T-helper 1 cell treated with Interleukin-12 subunit alpha and Interleukin-12 subunit beta and Interleukin-4 antibody, amounts not matched to agents 30 μg/mL and 1 μg/mL, for 36 hours (primary cell): Measurements from ENCODE around the gene USP48.
"Not testable (repeated sequence)": the region's sequence is repeated elsewhere in the genome, so short reads cannot be mapped to it uniquely, and the experiment has no call there.

Experiments
- H3K27ac Mint-ChIP-seq: one replicate; pipeline ENCODE4 v1.8.0; 2021; ENCODE audit warnings: mild to moderate bottlenecking, mixed read lengths
- H3K27me3 Mint-ChIP-seq: one replicate; pipeline ENCODE4 v1.8.0; 2021; ENCODE audit warnings: low read depth, mixed read lengths
- H3K36me3 Mint-ChIP-seq: one replicate; pipeline ENCODE4 v1.8.0; 2021; ENCODE audit warnings: low read depth, mixed read lengths
- H3K4me1 Mint-ChIP-seq: one replicate; pipeline ENCODE4 v1.8.0; 2021; ENCODE audit warnings: low read depth, mixed read lengths
- H3K4me3 Mint-ChIP-seq: one replicate; pipeline ENCODE4 v1.8.0; 2021; ENCODE audit warnings: mild to moderate bottlenecking, moderate library complexity, mixed read lengths
- H3K9me3 Mint-ChIP-seq: one replicate; pipeline ENCODE4 v1.8.0; 2021; ENCODE audit warnings: mixed read lengths

The USP48 gene, protein sequence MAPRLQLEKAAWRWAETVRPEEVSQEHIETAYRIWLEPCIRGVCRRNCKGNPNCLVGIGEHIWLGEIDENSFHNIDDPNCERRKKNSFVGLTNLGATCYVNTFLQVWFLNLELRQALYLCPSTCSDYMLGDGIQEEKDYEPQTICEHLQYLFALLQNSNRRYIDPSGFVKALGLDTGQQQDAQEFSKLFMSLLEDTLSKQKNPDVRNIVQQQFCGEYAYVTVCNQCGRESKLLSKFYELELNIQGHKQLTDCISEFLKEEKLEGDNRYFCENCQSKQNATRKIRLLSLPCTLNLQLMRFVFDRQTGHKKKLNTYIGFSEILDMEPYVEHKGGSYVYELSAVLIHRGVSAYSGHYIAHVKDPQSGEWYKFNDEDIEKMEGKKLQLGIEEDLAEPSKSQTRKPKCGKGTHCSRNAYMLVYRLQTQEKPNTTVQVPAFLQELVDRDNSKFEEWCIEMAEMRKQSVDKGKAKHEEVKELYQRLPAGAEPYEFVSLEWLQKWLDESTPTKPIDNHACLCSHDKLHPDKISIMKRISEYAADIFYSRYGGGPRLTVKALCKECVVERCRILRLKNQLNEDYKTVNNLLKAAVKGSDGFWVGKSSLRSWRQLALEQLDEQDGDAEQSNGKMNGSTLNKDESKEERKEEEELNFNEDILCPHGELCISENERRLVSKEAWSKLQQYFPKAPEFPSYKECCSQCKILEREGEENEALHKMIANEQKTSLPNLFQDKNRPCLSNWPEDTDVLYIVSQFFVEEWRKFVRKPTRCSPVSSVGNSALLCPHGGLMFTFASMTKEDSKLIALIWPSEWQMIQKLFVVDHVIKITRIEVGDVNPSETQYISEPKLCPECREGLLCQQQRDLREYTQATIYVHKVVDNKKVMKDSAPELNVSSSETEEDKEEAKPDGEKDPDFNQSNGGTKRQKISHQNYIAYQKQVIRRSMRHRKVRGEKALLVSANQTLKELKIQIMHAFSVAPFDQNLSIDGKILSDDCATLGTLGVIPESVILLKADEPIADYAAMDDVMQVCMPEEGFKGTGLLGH

DNA sequence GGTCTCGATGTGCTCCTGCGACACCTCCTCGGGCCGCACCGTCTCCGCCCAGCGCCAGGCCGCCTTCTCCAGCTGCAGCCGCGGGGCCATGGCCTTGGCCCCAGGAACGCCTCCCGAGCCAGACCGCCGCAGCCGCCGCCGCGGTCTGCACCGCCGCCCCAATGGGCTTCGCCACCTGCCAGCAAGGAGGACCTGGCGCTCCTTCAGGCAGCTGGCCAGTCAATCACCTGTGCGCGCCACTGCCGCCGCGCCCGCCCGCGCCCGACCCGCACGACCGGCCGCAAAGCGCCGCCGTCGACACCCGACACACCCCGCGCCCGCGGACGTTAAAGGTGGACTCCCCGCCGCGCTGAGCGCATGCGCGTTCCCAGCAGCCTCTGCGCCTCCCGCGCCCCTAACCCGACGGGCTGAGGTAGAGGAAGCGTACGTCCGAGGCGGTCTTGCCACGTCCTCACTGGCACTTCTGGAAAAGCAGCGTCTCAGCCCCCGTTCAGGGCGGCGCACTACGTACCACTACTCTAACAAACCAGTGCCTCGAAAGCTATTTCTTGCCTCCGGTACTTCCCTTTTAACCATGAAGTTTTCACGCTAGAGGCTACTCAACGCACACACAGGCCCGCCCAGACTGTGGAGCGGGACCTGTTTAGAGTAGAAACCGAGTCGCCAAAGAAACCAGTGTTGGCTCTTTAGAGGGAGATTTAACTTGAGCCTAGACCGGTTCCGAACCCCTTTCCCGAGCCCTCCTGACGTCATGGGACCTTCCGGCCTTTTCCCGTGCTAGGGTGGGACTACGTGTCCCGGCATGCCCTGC, at the start of gene USP48:
USP48 (minus strand) TSS at position 282 of the 811 bp plus-strand sequence; CDS start at position 90, 192 bp downstream.
- peaks cover 2% of the 10 kb centered on the region for H3K36me3 Mint-ChIP-seq
- H3K4me3 Mint-ChIP-seq = peak within 1 kb of the TSS; percentile 93
- peaks cover 3% of the 10 kb centered on the region for H3K27me3 Mint-ChIP-seq
- H3K27ac Mint-ChIP-seq = peak within 1 kb of the TSS; percentile 100
- H3K4me1 Mint-ChIP-seq = peaks cover 23% of the 10 kb centered on the region
- no peaks in the 10 kb centered on the region for H3K9me3 Mint-ChIP-seq

DNA sequence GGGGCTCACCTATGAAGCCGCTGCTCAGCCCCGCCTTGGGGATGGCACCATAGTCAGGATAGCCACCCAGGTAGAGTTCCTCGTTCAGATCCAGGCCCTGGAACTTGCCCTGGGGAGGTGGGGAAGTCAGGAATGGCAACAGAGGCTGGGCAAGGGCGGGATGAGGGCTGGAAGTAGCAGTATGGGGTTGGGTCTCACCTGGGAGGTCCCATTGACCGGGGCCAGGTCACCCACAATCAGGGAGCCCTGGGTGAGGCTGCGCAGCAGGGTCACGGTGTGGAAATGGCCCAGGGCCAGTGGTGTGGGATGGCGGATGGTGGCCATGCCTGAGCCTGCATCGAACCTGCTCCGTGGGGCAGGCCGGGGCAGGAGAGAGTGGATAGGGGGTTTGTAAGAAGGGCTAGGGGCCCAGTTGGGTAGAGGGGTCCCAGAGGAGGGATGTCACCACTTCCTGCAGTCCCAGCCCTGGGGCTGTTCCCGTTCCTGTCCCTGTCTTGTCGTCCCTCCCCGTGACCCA, 48.6 kb upstream of the USP48 start:
- Mint-ChIP-seq H3K4me1 (no peaks in the 10 kb centered on the region), H3K36me3 (peaks cover 11% of the 10 kb centered on the region), H3K27ac (no peak overlapping the region), H3K27me3 (no peaks in the 10 kb centered on the region), H3K9me3 (peaks cover 17% of the 10 kb centered on the region), H3K4me3 (no peak overlapping the region)

DNA sequence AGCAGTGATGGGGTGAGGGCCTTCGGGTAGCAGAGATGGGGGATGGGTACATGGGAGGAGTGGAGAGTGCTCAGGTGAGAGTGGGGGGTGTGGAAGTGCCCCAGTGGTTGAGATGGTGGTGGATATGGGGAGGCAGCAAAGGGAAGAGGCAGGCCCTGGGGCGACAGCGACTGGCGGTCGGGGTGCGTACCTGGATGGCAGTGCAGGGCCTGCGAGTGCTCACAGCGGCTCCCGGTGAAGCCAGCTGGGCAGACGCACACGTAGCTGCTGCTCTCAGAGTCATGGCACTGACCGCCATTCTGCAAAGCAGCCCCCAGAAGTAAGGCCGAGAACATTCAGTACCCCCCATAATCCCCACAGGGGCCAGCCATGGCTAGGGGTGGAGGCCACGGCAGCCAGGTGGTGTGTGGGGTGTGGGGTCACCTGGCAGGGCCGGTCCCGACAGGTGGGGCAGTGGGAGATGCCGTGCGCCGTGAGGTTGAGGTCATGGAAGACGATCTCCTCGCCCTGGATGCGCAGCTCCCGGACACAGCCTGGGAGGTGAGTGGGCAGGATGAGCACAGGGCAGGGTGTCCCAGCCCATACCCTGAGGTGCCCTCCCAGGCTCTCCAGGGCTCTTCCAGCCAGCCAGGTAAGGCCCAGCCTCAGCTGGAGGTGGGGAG, 48.0 kb upstream of the USP48 start:
- Mint-ChIP-seq H3K4me1 (no peaks in the 10 kb centered on the region), H3K9me3 (peaks cover 17% of the 10 kb centered on the region), H3K27me3 (no peaks in the 10 kb centered on the region), H3K36me3 (peaks cover 11% of the 10 kb centered on the region), H3K27ac (no peak overlapping the region), H3K4me3 (no peak overlapping the region)

DNA sequence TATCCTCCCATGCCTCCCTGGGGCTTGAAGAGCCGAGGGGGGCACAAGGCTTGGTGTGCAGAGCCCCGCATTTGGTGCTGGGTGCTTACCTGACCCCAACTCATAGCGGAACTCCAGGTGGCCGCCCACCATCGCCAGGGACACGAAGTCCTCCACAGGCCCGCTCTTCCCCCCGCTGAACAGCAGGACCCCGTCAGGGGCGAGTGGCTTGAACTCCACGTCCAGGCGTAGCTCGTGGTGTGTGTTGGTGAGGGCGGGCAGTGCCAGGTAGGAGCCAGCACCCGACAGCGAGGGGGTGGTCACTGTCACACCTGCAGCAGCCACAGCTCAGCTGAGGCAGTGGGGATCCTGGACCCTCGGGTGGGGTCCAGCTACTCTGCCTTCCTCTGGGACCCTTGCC, 46.3 kb upstream of the USP48 start:
- H3K4me1 Mint-ChIP-seq = no peaks in the 10 kb centered on the region
- H3K9me3 Mint-ChIP-seq = peaks cover 7% of the 10 kb centered on the region
- H3K4me3 Mint-ChIP-seq = no peak overlapping the region
- peaks cover 4% of the 10 kb centered on the region for H3K36me3 Mint-ChIP-seq
- no peak overlapping the region for H3K27ac Mint-ChIP-seq
- no peaks in the 10 kb centered on the region for H3K27me3 Mint-ChIP-seq

DNA sequence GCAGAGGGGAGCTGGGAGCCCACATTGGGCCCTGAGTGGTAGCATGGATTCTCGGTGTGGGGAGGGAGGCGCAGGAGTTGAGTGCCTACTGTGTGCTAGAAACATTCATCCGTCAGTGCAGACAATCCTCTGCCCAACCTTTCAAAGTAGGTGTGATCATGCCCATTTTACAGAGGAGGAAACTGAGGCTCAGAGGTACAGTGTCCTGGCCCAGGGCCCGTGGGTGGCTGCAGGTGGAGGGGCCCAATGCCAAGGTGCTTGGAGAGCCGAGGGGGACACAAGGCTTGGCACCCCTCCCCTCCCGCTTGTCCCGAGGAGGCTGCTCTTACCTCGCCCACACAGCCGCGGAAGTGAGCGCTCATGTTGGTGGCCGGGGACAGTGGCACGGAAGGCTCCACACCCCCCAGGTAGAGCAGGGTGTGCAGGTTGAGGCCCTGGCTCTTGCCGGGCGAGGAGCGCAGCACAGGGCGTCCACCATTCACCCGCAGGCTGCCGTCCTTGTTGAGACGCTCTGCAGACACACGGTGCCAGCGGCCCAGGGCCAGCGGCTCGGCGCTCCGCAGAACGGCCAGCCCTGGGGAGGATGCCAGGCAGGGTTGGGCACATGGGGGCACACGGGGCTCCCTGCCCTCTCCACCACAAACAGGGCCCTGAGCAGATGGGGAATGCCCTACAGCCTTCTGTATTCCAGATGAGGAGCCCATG, 45.7 kb upstream of the USP48 start:
- Mint-ChIP-seq H3K27me3 (no peaks in the 10 kb centered on the region), H3K4me3 (no peak overlapping the region), H3K9me3 (peaks cover under 1% of the 10 kb centered on the region), H3K4me1 (no peaks in the 10 kb centered on the region), H3K36me3 (no peaks in the 10 kb centered on the region), H3K27ac (no peak overlapping the region)

DNA sequence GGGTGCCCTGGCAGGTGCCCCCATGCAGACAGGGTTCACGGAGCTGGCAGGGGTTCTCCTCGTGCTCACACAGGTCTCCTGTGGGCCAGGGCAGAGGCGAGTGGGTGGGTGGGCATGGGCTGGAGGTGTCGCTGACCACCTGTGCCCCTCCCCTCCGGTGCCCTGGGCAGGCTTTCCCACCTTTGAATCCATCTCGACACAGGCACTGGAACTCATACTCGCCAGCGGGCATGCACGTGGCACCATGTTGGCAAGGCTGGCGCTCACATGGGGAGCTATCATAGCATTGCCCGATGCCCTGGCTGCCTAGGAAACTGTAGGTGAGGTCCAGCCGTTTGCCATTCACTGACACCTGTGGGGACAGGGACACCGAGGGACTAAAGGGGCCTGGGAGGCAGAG, 45.1 kb upstream of the USP48 start:
- Mint-ChIP-seq H3K36me3 (no peaks in the 10 kb centered on the region), H3K27me3 (no peaks in the 10 kb centered on the region), H3K27ac (no peak overlapping the region), H3K9me3 (no peaks in the 10 kb centered on the region), H3K4me1 (no peaks in the 10 kb centered on the region), H3K4me3 (no peak overlapping the region)

DNA sequence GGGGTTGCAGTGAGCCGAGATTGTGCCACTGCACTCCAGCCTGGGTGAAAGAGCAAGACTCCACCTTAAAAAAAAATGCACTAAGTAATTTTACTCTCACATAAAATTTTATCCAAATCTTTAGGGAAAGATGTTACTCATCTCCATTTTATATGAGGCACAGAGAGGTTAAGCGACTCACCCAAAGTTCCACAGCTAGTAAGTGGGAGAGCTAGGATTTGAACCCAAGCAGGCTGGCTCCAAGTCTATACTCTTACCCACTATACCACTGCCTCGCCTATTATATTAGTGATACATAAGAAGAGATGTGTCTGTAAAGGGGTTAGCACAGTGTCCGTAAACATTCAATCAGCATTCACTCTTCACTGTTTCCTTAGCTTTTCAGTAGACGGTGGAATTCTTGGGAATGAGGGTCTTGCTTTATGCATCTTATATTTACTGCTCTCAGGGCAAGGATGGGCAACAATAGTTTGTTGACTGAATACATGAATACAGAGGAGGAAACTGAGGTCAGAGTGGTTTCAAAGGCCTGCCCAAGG, 44.3 kb upstream of the USP48 start:
- no peak overlapping the region for H3K27ac Mint-ChIP-seq
- no peaks in the 10 kb centered on the region for H3K9me3 Mint-ChIP-seq
- H3K36me3 Mint-ChIP-seq = no peaks in the 10 kb centered on the region
- H3K27me3 Mint-ChIP-seq = no peaks in the 10 kb centered on the region
- no peaks in the 10 kb centered on the region for H3K4me1 Mint-ChIP-seq
- no peak overlapping the region for H3K4me3 Mint-ChIP-seq

DNA sequence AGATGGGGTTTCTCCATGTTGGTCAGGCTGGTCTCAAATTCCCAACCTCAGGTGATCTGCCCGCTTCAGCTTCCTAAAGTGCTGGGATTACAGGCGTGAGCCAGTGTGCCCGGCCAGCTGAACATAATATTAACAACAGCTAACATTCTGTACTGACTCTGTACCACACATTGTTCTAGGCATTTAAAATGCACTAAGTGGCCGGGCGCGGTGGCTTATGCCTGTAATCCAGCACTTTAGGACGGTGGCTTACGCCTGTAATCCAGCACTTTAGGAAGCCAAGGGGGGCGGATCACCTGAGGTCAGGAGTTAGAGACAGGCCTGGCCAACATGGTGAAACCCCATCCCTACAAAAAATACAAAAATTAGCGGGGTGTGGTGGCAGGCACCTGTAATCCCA, 43.7 kb upstream of the USP48 start:
- not testable (repeated sequence) for H3K4me3 Mint-ChIP-seq, H3K27me3 Mint-ChIP-seq, H3K4me1 Mint-ChIP-seq, H3K36me3 Mint-ChIP-seq, H3K9me3 Mint-ChIP-seq, H3K27ac Mint-ChIP-seq

DNA sequence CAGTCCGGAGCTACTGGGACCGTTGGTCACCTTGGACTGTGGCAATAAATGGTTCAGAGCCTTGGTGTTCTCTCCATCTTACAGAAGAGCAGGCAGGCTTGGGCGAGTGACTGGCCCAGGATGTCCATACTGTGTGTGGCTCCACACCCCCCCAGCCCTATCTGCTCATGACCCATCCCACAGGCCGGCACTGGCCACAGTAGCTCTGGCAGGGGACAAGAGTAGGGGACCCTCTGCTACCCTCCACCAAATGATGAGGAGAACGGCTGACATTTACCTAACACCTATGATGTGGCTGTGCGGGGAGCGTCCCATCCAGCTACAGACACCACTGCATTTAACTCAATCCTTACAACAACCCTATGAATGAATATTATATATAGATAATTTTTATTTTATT, 42.4 kb upstream of the USP48 start:
- H3K27ac Mint-ChIP-seq = no peak overlapping the region
- H3K4me1 Mint-ChIP-seq = no peaks in the 10 kb centered on the region
- H3K36me3 Mint-ChIP-seq = no peaks in the 10 kb centered on the region
- no peak overlapping the region for H3K4me3 Mint-ChIP-seq
- no peaks in the 10 kb centered on the region for H3K27me3 Mint-ChIP-seq
- H3K9me3 Mint-ChIP-seq = no peaks in the 10 kb centered on the region

DNA sequence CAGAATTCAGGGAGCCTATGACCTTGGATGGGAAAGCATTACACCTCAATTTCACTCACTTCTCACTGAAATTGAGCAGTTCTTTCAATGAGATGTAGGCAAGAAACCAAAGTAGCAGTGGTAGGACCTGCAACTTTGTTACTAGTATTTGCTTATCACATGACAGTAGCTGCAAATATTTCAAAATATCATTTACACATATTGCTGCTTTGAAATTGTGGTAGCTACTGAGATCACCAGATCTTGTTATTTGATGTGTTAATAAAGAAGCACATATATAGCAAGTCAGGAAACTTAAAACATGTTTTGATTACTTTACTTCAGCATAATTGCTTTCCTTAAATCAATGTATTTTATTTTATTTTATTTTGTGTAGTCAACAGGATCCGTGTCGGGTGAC, 42.0 kb upstream of the USP48 start:
- H3K4me1 Mint-ChIP-seq = no peaks in the 10 kb centered on the region

DNA sequence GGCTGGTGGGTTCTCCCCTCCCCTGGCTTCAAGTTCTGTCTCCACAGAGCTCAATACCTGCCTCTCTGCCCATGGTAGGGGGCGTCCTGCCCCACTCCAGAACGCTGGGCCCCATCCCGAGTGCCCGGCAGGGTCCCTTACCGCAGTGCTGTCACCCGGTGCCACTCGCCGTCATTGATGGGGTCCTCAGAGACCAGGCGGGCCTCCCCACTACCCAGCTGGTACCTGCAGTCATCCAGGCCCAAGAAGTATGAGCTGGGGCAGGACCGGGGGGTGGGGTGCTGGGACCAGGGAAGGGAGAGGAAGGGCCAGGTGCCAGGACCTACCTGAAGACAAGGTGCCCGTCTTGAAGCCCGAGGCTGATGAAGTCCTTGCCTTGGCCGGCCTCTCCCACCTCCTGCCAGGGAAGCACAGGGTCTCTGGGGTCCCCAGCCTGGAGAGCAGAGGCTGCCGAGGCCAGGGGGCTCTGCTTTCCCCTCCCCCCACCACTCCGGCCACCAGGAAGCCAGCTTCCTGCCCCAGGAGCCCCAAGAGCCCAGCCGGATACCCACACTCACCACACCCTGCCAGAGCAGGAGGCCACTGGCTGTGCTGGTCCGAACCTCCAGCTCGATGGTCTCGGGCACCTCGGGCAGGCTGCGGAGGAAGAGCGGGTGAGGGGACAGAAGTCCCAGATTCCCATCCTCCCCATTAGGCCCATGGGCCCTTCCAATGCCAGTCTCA, 41.2 kb upstream of the USP48 start:
- H3K27ac Mint-ChIP-seq = no peak overlapping the region
- no peak overlapping the region for H3K4me3 Mint-ChIP-seq
- H3K36me3 Mint-ChIP-seq = no peaks in the 10 kb centered on the region
- no peaks in the 10 kb centered on the region for H3K9me3 Mint-ChIP-seq
- H3K27me3 Mint-ChIP-seq = no peaks in the 10 kb centered on the region
- H3K4me1 Mint-ChIP-seq = no peaks in the 10 kb centered on the region

More for the DNA sequence above, 42.0 kb upstream of the USP48 start:
- Mint-ChIP-seq H3K27ac (no peak overlapping the region), H3K27me3 (no peaks in the 10 kb centered on the region), H3K9me3 (no peaks in the 10 kb centered on the region), H3K36me3 (no peaks in the 10 kb centered on the region), H3K4me3 (no peak overlapping the region)

DNA sequence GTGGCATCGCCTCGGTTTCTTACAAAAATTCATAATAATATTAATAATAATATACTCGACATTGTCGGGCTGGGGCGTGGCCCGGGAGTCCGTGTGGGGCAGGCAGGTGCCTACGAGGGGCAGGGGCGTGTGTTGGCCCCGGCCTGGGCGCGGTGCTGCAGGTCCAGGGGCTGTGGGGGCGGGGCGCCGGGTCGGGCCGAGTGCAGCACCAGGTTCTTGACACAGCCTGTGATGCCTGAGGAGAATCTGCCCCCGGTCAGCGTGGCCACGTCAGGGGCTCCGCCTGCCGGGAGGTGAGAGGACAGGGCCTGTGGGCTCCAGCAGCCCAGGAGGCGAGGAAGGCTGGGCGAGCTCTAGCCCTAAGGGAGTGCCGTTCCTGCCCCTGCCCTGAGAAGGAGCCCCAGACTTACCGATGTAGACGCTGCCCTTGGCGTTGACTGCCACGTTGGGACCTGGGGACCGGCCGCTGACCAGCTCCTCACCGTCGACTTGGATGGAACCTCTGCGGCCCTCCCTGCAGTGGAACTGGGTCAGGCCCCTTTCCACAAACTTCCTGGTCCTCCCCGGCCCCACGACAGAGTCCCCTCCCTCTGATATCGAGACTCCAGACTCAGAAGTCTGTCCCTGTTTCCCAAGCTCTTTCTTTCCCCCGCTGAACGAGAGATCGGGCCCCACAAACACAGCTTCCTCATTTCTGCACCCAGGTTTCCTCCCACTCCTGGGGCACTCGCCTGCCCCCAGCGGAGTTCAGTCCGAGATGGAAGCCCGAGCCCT, 40.4 kb upstream of the USP48 start:
- H3K4me3 Mint-ChIP-seq = no peak overlapping the region
- H3K9me3 Mint-ChIP-seq = no peaks in the 10 kb centered on the region
- H3K27ac Mint-ChIP-seq = no peak overlapping the region
- H3K36me3 Mint-ChIP-seq = no peaks in the 10 kb centered on the region
- no peaks in the 10 kb centered on the region for H3K27me3 Mint-ChIP-seq
- peaks cover 2% of the 10 kb centered on the region for H3K4me1 Mint-ChIP-seq
